A172 (cell line): ENCODE data around the gene IGSF21. TPM values are rescaled to one million over a fixed set of nuclear protein-coding genes. Genes with fewer than 3 reads are reported as not detected.

Experiments
- DNase-seq: peaks from one replicate; pipeline ENCODE4 v3.0.0-alpha.2; 2015; ENCODE audit warnings: low spot score
- total RNA-seq: library from RNA; depleted of rRNA; stranded (reverse); fragments of >200 nt; shearing (Covaris generic); gene quantifications from 2 replicates; pipeline ENCODE4 v1.2.3, GENCODE V29; 2014; rRNA removed

The IGSF21 gene
- not detected in 2 replicates for total RNA-seq

DNA sequence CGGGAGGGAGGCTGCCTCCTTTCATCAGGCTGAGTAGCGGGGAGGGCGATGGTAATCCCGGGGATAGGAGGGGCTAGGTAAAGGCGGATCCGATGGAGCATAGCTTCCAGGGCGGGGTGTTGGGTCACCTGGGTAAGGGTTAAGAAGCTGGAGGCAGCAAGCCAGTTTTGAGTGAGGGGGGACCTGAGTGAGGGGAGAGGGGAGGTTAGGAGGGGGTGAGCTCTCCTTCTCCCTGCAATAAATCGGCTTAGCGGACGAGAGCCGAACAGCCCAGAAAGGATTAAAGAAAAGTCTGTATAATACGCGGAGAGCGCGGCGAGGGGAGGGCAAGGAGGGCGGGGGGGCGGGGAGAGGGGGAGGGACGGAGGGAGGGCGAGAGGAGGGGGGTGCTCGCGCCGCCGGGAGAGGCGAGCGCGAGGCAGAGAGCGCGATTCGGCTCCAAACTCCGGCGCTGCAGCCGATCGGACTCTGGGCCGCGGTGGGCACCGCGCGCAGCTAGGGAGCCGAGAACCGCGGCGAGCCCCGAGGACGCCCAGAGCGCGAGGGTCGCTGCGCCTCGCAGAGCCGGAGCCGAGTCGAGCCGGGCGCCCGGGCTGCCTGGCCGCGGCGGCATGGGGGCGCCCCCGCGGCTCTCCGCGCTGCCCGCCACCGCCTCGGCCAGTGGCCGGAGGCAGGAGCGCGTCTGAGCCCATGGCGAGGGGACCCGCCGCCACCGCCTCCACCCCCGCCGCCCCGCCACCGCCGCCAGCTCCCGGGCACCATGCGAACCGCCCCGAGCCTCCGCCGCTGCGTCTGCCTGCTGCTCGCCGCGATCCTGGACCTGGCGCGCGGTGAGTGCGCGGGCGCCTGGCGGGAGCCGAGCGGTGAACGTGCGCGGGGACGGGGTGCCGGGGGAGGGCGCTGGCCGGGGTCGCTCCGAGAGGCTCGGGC is at the start of gene IGSF21:
TSS of gene IGSF21 (plus strand) at position 430 of the 930 bp plus-strand sequence. CDS start at position 761, 331 bp downstream.
- DNase-seq: no peak

DNA sequence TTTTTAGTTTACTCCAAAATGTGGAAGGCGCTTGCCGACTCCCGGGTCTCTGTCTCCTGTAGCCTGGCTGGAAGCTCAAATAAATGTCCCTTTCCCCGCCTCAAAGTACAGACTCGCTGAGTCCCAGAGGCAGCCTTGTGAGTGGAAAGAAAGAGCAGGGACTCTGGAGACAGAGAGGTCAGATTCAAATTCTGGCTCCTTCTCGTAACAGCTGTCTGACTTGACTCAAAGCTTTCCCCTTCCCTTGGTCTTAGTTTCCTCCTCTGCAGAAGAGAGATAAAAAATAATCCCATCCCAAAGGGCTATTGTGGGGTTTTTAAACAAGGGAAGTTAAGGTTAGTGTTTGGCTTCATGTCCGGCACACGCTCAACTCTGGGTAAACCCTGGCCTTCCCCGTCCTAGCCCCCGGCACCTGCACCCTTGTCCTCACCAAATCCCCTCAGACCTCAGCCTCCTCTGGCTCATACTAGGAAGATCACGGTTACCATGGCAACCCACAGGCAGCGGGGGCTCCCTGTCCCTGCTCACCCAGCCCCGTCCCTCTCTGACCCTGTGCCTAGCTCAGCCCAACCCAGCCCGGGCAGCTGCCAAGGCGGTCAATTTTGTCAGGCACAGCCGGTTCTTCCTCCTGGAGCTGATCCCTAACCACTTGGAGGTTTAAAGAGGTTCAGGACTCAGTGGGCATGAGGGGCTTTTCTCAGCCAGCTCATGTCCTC is 49.2 kb upstream of the IGSF21 start:
- DNase-seq: no peak

- no peak for DNase-seq
These were observed 48.5 kb upstream of the IGSF21 start for GRCh38 chr1:18058981-18059605.

- DNase-seq: no peak
These were observed 47.2 kb upstream of the IGSF21 start for GRCh38 chr1:18060366-18060765.

GRCh38 chr1:18062185-18062584 is 45.4 kb upstream of the IGSF21 start:
- no peak for DNase-seq

GRCh38 chr1:18064534-18064933 is 43.1 kb upstream of the IGSF21 start:
- no peak for DNase-seq

DNA sequence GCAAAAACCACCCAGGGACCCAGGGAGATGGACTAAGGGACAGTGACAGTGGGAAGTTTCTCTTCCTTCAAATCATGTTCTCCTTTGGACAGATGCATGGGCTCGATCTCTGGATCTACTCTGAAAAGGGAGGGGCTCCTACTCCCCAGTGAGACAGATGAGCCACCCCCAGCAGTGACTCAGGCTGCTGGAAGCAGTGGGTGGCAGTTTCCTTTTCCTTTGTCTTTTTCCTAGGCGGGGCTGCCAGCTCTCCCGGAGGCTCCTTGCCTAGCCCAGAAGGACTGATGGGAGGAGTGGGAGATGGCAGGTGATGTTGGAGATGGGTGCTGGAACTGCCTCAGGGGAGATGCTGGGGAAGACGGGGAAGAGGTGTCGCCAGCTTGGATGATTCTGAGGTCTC is 41.0 kb upstream of the IGSF21 start:
- peak; percentile 4 for DNase-seq

DNA sequence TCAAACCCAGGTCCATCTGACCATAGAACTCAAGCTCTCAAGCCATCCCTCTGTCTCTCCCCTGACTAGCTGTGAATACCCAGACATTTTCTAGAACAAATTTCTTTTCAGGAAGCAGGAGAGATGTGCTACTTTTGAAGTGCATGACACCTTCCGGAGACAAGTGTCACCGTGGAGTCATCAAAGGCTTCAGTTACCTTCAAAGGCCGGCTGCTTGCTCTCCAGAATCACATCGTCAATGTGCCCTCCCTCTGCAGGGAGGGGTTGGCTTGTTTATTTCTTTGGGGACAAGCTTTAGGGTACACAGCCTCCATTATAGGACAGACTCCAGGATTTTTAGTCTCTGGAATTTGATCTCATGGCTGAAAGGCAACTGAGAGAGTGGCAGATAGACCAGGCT is 37.7 kb upstream of the IGSF21 start:
- DNase-seq: no peak

DNA sequence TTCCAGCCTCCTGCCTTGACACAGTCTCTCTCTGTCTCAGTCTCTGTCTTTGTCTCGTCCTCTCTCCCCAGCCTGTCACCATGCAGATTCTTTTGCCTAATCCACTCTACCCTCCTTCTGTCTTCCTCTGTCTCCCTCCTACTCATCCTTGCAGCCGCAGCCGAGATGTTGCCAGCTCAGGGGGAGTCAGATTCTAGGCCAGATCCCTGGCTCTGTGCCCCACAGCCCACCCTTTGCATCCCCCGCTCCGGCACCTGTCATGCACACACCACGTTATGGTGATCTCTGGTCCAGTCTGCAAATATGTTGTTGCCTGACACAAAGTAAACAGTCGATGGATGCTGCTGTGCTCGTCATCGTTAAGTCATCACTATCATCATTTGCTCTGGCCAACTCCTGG is 35.5 kb upstream of the IGSF21 start:
- no peak for DNase-seq

GRCh38 chr1:18073066-18073642 is 34.4 kb upstream of the IGSF21 start:
- no peak for DNase-seq

- no peak for DNase-seq
These were observed 29.9 kb upstream of the IGSF21 start for GRCh38 chr1:18077657-18078215.

- DNase-seq: no peak
These were observed 27.5 kb upstream of the IGSF21 start for GRCh38 chr1:18079941-18080735.

GRCh38 chr1:18085387-18086074 is 22.1 kb upstream of the IGSF21 start:
- DNase-seq: no peak

- no peak for DNase-seq
These were observed 19.5 kb upstream of the IGSF21 start for GRCh38 chr1:18088077-18088594.

- no peak for DNase-seq
These were observed 18.1 kb upstream of the IGSF21 start for GRCh38 chr1:18089488-18089887.

DNA sequence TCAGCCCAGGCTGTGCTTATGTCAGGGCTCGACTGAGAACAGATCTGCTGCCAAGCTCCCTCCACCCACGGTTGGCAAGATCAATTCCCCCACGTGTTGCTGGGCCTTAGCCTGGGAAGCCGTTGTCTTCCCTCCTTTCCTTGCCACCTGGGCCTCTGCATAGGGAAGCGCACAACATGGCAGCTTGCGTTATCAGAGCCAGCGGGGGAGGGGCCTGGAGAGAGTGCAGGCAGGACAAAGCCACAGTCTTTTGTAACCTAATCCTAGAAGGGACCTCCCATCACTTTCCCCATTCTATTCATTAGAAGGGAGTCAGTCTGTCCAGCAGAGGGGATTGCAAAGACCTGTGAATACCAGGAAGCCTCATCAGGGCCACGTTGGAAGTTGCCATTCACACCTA is 17.0 kb upstream of the IGSF21 start:
- no peak for DNase-seq

DNA sequence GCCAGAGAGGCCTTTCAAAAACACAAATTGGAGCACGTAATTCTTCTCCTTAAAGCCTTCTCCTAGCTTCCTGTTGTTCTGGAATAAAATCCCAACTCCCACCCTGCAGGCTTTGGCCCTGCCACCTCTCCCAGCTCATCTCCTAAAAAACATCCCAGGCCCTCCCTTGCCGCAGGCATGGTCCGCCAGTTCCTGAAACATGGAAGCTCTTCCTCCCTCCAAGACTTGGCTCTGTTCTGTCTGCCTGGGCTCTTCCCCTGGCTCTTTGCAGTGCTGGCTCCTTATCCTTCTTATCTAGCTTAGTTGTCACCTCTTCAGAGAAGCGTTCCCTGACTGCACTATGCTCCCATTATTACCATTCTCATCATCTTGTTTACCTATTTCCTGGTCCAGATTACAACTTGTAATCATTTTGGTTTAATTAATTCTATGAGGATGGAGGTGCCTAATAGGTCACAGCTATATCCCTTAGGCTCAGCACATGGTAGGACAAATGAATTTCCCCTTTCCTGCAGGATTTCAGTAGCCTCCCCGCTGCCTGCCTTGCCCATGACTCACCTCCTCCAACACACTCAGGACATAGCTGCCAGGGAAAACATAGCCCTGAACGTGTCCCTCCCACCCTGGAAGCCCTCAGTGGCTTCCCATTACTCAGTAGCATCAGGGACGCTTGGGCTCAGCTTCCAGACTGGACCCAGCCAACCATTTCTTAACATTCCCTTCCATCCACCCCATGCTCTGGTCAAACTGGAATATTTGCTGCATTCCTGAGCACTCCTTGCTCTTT is 15.7 kb upstream of the IGSF21 start:
- DNase-seq: peak; percentile 67

DNA sequence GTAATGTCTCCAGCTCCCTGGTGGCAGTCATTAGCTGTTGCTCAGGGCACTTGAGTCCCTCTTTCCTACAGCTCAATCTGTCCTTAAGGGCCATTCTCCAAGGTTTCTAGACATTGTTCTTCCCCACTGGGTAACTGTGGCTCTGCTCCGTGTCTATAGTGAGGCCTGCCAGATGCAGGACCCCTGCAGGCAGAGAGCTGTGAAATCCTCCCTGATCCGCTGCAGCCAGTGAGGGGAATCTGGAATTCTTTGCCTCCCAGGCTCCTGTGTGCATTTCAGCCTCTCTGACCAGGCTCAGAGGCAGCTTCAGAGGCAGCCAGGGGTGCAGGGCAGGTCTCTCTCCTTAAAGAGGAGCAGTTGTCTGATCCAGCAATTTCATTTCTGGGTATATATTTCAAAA is 14.4 kb upstream of the IGSF21 start:
- DNase-seq: no peak

DNA sequence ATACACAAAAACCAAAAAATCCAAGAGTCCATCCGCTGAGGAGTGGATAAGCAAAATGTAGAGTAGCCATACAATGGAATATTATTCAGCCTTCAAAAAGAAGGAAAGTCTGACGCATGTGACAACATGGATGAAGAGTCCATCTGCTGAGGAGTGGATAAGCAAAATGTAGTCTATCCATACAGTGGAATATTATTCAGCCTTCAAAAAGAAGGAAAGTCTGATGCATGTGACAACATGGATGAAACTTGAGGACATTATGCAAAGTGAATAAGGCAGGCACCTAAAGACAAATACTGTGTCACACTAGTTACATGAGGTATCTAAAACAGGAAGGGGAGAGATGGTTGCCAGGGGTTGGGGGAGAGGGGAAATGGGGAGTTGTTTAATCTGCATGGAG is 14.0 kb upstream of the IGSF21 start:
- DNase-seq: no peak
